ENCODE measurements around the gene CTSD.

CTSD gene

GRCh38 chr11:1755344-1755691 lies 8.4 kb downstream of the CTSD start:
- DNase-seq (ENCODE audit: insufficient read length, low spot score) (no peak), FAIRE-seq (no peak)
- TF ChIP-seq CTCF (IDR thresholded peaks at IDR 0.05; ENCODE audit: insufficient read depth, missing control alignments): no peak

GRCh38 chr11:1754376-1755150 lies 9.2 kb downstream of the CTSD start:
- TF ChIP-seq CTCF (IDR thresholded peaks at IDR 0.05; ENCODE audit: insufficient read depth, missing control alignments): no peak
- no peak for DNase-seq (ENCODE audit: insufficient read length, low spot score)
- FAIRE-seq: no peak

DNA sequence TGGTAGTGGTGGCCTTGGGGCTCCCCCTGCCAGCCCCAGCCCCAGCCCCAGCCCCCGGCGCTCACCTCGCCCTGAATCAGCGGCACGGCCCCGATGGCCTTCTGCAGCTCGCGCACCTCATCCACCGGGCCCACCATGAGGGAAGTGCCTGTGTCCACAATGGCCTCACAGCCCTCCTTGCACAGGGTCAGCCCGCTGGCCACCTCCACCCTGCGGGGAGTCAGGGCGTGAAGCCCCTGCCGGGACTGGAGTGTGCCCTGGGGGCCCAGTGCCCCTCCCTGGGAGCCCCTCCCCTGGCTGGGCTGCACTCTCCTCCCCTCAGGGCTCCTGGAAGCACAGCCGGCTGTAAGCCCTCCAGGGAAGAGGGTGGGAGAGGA lies 9.8 kb downstream of the CTSD start:
- TF ChIP-seq CTCF (IDR thresholded peaks at IDR 0.05; ENCODE audit: insufficient read depth, missing control alignments): no peak
- FAIRE-seq (no peak), DNase-seq (ENCODE audit: insufficient read length, low spot score) (no peak)

GRCh38 chr11:1753229-1753928 lies 10.3 kb downstream of the CTSD start:
- TF ChIP-seq CTCF (IDR thresholded peaks at IDR 0.05; ENCODE audit: insufficient read depth, missing control alignments): no peak
- FAIRE-seq (no peak), DNase-seq (ENCODE audit: insufficient read length, low spot score) (no peak)

DNA sequence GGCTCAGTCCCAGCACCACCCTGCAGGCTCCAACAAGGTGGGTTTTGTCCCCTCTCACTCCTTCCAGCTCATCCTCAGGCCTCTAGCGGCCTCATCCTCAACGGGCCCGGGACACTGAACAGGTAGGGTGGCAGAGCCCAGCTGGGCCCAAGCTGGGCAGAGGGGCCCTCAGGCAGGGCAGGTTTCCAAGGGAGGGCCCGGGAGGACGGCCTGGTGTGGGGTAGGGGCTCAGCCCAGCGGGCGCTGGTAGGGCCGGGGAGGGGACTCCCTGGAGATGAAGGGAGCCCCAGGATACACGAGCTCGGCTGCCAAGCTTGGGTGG lies 10.9 kb downstream of the CTSD start:
- no peak for FAIRE-seq
- DNase-seq (ENCODE audit: insufficient read length, low spot score): no peak
- no peak for TF ChIP-seq CTCF (IDR thresholded peaks at IDR 0.05; ENCODE audit: insufficient read depth, missing control alignments)

- no peak for DNase-seq (ENCODE audit: insufficient read length, low spot score)
- no peak for TF ChIP-seq CTCF (IDR thresholded peaks at IDR 0.05; ENCODE audit: insufficient read depth, missing control alignments)
- FAIRE-seq: no peak
Observed at GRCh38 chr11:1751999-1752906, 11.5 kb downstream of the CTSD start.

All from D721Med (cell line).